Thyroid gland (tissue), 4 donors: ENCODE measurements around the gene WBP1L.
"Not testable (repeated sequence)": the region's sequence is repeated elsewhere in the genome, so short reads cannot be mapped to it uniquely, and the experiment has no call there.

Experiments
- POLR2A ChIP-seq, 2 donors: fragments of 450-650 bp; IDR thresholded peaks; one replicate each; pipeline ENCODE4 v1.6.1; 2017; ENCODE audit warnings: antibody characterized with exemption in 2 of 2, mild to moderate bottlenecking in 2 of 2, moderate library complexity in 1 of 2
- TF ChIP-seq, protein P1 (sequence below), 6 experiments: fragments of 200-600 bp in 3 of 6; fragments of 450-650 bp in 3 of 6; sonication (generic) in 3 of 6; IDR thresholded peaks; one replicate each; pipeline ENCODE4 v1.5.1; 2016 to 2019; ENCODE audit warnings: antibody characterized with exemption in 6 of 6, mild to moderate bottlenecking in 2 of 6, inconsistent platforms in 1 of 6, moderate library complexity in 1 of 6

DNA sequence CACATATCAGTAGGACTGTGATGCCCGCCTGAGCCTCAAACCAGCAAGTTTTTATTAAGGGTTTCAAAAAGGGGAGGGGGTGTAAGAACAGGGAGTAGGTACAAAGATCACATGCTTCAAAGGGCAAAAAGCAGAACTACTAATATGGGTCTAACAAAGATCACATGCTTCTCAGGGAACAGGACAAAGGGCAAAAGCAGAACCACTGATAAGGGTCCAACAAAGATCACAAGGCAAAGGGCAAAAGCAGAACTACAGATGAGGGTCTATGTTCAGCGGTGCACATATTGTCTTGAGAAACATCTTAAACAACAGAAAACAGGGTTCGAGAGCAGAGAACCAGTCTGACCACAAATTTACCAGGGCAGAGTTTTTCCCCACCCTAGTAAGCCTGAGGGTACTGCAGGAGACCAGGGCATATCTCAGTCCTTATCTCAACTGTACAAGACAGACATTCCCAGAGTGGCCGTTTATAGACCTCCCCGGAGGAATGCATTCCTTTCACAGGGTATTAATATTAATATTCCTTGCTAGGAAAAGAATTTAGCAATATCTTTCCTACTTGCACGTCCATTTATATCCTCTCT, 100.5 kb downstream of the WBP1L start:
- TF ChIP-seq, protein P1, sequence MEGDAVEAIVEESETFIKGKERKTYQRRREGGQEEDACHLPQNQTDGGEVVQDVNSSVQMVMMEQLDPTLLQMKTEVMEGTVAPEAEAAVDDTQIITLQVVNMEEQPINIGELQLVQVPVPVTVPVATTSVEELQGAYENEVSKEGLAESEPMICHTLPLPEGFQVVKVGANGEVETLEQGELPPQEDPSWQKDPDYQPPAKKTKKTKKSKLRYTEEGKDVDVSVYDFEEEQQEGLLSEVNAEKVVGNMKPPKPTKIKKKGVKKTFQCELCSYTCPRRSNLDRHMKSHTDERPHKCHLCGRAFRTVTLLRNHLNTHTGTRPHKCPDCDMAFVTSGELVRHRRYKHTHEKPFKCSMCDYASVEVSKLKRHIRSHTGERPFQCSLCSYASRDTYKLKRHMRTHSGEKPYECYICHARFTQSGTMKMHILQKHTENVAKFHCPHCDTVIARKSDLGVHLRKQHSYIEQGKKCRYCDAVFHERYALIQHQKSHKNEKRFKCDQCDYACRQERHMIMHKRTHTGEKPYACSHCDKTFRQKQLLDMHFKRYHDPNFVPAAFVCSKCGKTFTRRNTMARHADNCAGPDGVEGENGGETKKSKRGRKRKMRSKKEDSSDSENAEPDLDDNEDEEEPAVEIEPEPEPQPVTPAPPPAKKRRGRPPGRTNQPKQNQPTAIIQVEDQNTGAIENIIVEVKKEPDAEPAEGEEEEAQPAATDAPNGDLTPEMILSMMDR (IDR thresholded peaks at IDR 0.05) = not testable (repeated sequence)
- TF ChIP-seq POLR2A (IDR thresholded peaks at IDR 0.05) = not testable (repeated sequence)
